ENCODE measurements around the gene UBA1. TPM values are rescaled to one million over a fixed set of nuclear protein-coding genes. Genes with fewer than 3 reads are reported as not detected.

Gene UBA1
- total RNA-seq, 1 donor from 2014 or later = 170 TPM

DNA sequence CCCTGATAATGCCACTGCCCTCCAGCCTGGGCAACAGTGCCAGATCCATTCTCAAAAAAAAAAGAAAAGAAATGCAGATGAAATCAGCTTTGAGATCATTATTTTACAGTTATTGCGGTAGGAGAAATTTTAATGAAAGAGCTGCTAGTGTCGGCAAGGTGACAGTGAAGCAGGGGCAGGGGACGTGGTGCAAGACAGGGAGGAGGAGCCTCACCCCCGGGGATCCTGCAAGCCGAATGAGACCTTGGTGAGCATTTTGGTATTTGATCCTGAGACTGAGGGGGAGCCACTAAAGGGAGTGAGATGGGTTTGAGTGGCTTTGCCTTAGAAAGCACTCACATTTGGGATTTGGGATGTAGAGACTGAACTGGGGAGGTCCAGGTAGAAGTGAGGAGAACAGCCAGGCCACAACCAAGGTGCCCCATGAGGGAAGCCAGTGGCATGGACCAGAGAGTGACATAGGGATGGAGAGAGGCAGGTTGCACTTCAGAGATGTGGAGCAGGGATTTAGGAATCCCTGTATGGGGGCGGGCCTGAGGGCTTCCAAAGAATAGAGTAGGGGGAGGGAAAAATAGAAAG lies 25.0 kb upstream of the UBA1 start:
- Histone ChIP-seq H3K27me3 (ENCODE audit: control insufficient read depth, insufficient read depth, low read length) (no peaks in the 10 kb centered on the region), H3K4me3 (ENCODE audit: low read depth, low read length) (no peak overlapping the region), H3K36me3 (ENCODE audit: control insufficient read depth, insufficient read depth, low read length) (no peaks in the 10 kb centered on the region)
- DNase-seq (ENCODE audit: low read depth) = no peak
- TF ChIP-seq, protein P1, sequence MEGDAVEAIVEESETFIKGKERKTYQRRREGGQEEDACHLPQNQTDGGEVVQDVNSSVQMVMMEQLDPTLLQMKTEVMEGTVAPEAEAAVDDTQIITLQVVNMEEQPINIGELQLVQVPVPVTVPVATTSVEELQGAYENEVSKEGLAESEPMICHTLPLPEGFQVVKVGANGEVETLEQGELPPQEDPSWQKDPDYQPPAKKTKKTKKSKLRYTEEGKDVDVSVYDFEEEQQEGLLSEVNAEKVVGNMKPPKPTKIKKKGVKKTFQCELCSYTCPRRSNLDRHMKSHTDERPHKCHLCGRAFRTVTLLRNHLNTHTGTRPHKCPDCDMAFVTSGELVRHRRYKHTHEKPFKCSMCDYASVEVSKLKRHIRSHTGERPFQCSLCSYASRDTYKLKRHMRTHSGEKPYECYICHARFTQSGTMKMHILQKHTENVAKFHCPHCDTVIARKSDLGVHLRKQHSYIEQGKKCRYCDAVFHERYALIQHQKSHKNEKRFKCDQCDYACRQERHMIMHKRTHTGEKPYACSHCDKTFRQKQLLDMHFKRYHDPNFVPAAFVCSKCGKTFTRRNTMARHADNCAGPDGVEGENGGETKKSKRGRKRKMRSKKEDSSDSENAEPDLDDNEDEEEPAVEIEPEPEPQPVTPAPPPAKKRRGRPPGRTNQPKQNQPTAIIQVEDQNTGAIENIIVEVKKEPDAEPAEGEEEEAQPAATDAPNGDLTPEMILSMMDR (IDR thresholded peaks at IDR 0.05; ENCODE audit: insufficient read depth, low read length, poor library complexity, severe bottlenecking) = no peak

DNA sequence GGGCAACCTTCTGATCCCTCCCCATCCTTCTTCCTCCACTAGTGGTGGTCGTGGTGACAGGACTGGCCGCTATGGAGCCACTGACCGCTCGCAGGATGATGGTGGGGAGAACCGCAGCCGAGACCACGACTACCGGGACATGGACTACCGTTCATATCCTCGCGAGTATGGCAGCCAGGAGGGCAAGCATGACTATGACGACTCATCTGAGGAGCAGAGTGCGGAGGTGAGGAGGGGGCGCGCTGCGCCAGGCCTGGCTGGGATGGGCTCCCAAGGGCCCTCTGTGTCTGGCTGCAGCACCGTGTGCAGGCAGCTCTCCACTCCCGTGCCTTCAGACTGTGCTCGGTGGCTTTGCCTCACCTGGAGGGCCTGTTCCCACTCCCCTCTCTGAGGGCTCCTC lies 24.4 kb upstream of the UBA1 start:
- no peak overlapping the region for H3K4me3 ChIP-seq (ENCODE audit: low read depth, low read length)
- no peaks in the 10 kb centered on the region for H3K27me3 ChIP-seq (ENCODE audit: control insufficient read depth, insufficient read depth, low read length)
- no peak for DNase-seq (ENCODE audit: low read depth)
- H3K36me3 ChIP-seq (ENCODE audit: control insufficient read depth, insufficient read depth, low read length) = no peaks in the 10 kb centered on the region
- TF ChIP-seq, protein P1 (IDR thresholded peaks at IDR 0.05; ENCODE audit: insufficient read depth, low read length, poor library complexity, severe bottlenecking) = no peak

DNA sequence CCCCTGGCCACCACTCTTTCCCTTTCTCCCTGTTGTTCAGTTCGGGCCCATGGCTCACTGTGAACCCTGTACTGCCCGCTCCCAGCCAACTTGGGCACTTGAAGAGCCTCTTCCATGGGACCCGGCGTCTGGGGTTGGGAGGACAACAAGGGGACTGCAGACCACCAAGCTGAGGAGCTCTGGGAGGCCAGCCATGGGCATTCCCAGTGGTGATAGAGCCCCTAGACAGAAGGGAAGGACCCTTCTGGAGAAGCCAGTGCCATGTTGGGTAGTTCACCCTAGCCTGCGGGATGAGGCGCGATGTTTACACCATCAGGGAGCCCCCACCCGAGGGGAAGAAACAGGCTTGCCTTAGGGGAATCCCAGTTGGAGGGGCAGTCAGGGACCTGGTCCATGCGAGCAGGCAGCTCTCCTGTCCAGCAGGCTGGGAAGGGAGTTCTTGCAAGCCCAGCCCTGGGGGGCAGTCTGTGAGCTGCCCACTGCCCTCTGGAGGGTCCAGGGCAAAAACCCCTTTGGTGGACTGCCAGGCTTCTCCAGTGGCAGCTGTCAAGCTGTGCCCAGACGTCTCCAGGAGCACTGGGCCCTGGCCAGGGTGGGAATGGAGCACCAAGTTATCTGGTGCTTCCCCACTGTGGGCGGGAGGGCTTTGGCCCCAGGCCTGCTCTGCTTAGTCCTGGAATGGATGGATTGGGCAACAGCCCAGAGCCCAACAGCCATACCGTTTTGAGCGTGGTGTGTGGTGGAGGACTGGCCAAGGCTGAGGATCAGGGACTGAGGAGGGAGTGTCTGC lies 23.7 kb upstream of the UBA1 start:
- Histone ChIP-seq H3K4me3 (ENCODE audit: low read depth, low read length) (no peak overlapping the region), H3K36me3 (ENCODE audit: control insufficient read depth, insufficient read depth, low read length) (no peaks in the 10 kb centered on the region), H3K27me3 (ENCODE audit: control insufficient read depth, insufficient read depth, low read length) (no peaks in the 10 kb centered on the region)
- TF ChIP-seq, protein P1 (IDR thresholded peaks at IDR 0.05; ENCODE audit: insufficient read depth, low read length, poor library complexity, severe bottlenecking) = no peak
- DNase-seq (ENCODE audit: low read depth) = no peak

DNA sequence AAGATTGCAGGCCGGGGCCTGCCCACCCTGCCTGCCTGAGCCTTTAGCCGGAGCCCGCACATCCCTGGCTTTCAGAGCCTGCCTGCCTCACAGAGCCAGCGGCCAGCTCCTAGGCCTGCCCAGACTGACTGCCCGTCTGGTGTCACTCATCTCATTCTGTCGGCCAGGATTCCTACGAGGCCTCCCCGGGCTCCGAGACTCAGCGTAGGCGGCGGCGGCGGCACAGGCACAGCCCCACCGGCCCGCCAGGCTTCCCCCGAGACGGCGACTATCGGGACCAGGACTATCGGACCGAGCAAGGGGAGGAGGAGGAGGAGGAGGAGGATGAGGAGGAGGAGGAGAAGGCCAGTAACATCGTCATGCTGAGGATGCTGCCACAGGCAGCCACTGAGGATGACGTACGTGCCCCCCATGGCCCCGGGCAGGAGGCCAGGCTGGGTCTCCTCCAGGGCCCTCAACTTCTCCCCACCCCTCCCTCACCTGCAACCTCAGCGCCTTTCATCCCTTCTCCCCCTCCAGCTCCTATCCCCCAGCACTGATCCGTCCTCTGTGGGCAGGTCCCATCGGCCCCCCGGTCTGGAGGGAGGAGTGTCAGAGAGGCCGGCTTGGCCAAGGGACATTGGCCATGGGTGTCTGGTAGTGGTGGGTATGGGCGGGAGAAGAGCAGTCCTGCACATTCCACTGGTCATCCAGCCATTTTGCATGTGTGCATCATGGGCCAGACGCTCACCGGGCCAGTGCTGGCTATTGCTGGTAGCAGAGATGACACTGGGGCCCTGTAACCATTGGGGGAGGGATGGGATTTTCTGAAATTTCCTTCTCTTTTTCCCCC lies 22.6 kb upstream of the UBA1 start:
- no peak for DNase-seq (ENCODE audit: low read depth)
- Histone ChIP-seq H3K4me3 (ENCODE audit: low read depth, low read length) (no peak overlapping the region), H3K36me3 (ENCODE audit: control insufficient read depth, insufficient read depth, low read length) (no peaks in the 10 kb centered on the region), H3K27me3 (ENCODE audit: control insufficient read depth, insufficient read depth, low read length) (no peaks in the 10 kb centered on the region)
- TF ChIP-seq, protein P1 (IDR thresholded peaks at IDR 0.05; ENCODE audit: insufficient read depth, low read length, poor library complexity, severe bottlenecking) = no peak

DNA sequence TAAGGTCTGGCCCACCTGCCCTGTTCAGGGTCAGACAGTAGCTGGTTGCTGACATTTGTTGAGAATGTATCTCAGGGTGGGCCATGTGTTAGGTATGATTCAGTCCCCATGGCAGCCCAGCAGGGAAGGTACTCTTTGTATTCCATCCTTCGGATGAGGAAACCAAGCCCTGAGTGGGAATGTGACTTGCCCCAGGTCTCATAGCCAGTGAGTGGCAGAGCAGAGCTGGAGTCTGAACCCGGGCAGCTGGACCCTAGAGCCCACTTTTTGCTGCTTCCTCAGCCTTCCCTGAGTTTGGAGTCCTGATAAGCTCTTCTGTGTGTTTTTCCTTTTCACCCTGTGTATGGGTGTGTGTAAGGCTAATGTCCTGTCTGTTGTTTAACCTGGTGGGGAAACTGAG lies 21.6 kb upstream of the UBA1 start:
- no peaks in the 10 kb centered on the region for H3K36me3 ChIP-seq (ENCODE audit: control insufficient read depth, insufficient read depth, low read length)
- DNase-seq (ENCODE audit: low read depth) = no peak

More for the DNA sequence above, 21.6 kb upstream of the UBA1 start:
- TF ChIP-seq, protein P1 (IDR thresholded peaks at IDR 0.05; ENCODE audit: insufficient read depth, low read length, poor library complexity, severe bottlenecking) = no peak
- H3K4me3 ChIP-seq (ENCODE audit: low read depth, low read length) = no peak overlapping the region
- no peaks in the 10 kb centered on the region for H3K27me3 ChIP-seq (ENCODE audit: control insufficient read depth, insufficient read depth, low read length)
